GM19099 (cell line): ENCODE measurements around the gene BNIP1.

Experiments used
- POLR2A ChIP-seq: IDR thresholded peaks from 3 replicates; pipeline ENCODE4 v1.6.1; 2011; ENCODE audit warnings: low read depth; ENCODE audit not compliant: insufficient read length; ENCODE audit errors: extremely low read depth

Gene BNIP1

GRCh38 chr5:173159256-173159655, 14.9 kb downstream of the BNIP1 start:
- no peak for TF ChIP-seq POLR2A

GRCh38 chr5:173161148-173161547, 16.8 kb downstream of the BNIP1 start:
- TF ChIP-seq POLR2A = no peak

- no peak for TF ChIP-seq POLR2A
These were observed 18.9 kb downstream of the BNIP1 start for GRCh38 chr5:173163219-173163618.

- TF ChIP-seq POLR2A = no peak
These were observed 21.1 kb downstream of the BNIP1 start for GRCh38 chr5:173165177-173166016.

GRCh38 chr5:173172166-173172565, 27.8 kb downstream of the BNIP1 start:
- no peak for TF ChIP-seq POLR2A

- no peak for TF ChIP-seq POLR2A
These were observed 31.2 kb downstream of the BNIP1 start for GRCh38 chr5:173175523-173175922.

- TF ChIP-seq POLR2A = no peak
These were observed 34.1 kb downstream of the BNIP1 start for GRCh38 chr5:173178369-173178910.

GRCh38 chr5:173180331-173180730, 36.0 kb downstream of the BNIP1 start:
- TF ChIP-seq POLR2A = no peak

GRCh38 chr5:173187054-173187743, 42.9 kb downstream of the BNIP1 start:
- TF ChIP-seq POLR2A = no peak

- TF ChIP-seq POLR2A = no peak
These were observed 43.9 kb downstream of the BNIP1 start for GRCh38 chr5:173188280-173188679.

GRCh38 chr5:173191015-173191414, 46.7 kb downstream of the BNIP1 start:
- no peak for TF ChIP-seq POLR2A

- no peak for TF ChIP-seq POLR2A
These were observed 47.2 kb downstream of the BNIP1 start for GRCh38 chr5:173191561-173191960.

- TF ChIP-seq POLR2A = no peak
These were observed 48.2 kb downstream of the BNIP1 start for GRCh38 chr5:173192561-173192960.

GRCh38 chr5:173196133-173196952, 52.0 kb downstream of the BNIP1 start:
- TF ChIP-seq POLR2A = no peak

- no peak for TF ChIP-seq POLR2A
These were observed 53.1 kb downstream of the BNIP1 start for GRCh38 chr5:173197375-173197891.
